Thyroid gland (tissue), 4 donors: ENCODE measurements around the gene IREB2. TPM values are rescaled to one million over a fixed set of nuclear protein-coding genes. Genes with fewer than 3 reads are reported as not detected.
"Not testable (repeated sequence)": the region's sequence is repeated elsewhere in the genome, so short reads cannot be mapped to it uniquely, and the experiment has no call there.

Experiments used
- DNase-seq, 2 donors: peaks; one replicate each; pipeline ENCODE4 v3.0.0-alpha.2; 2019
- H3K27ac ChIP-seq, 3 donors: fragments of 200-600 bp; sonication (generic); 1 replicate in 2 of 3; 2 replicates in 1 of 3; pipeline ENCODE4 v1.5.1; 2016 to 2019; ENCODE audit warnings: mild to moderate bottlenecking in 1 of 3, moderate library complexity in 1 of 3
- H3K27me3 ChIP-seq: fragments of 200-600 bp; sonication (generic); one replicate; pipeline ENCODE4 v1.5.1; 2019
- H3K36me3 ChIP-seq, 2 donors: fragments of 200-600 bp; sonication (generic); one replicate each; pipeline ENCODE4 v1.5.1; 2016 to 2019
- H3K4me1 ChIP-seq, 2 donors: fragments of 200-600 bp; sonication (generic); one replicate each; pipeline ENCODE4 v1.5.1; 2017 to 2019
- H3K4me3 ChIP-seq, 3 donors: fragments of 200-600 bp; sonication (generic); replicated peaks in 1 of 3; 1 replicate in 2 of 3; 2 replicates in 1 of 3; pipeline ENCODE4 v1.5.1; 2016; ENCODE audit warnings: mild to moderate bottlenecking in 1 of 3
- H3K9me3 ChIP-seq: fragments of 200-600 bp; sonication (generic); one replicate; pipeline ENCODE4 v1.5.1; 2017
- CTCF ChIP-seq, 6 experiments: fragments of 200-600 bp in 3 of 6; fragments of 450-650 bp in 3 of 6; sonication (generic) in 3 of 6; IDR thresholded peaks; one replicate each; pipeline ENCODE4 v1.5.1; 2016 to 2019; ENCODE audit warnings: antibody characterized with exemption in 6 of 6, mild to moderate bottlenecking in 2 of 6, inconsistent platforms in 1 of 6, moderate library complexity in 1 of 6
- POLR2A ChIP-seq, 2 donors: fragments of 450-650 bp; IDR thresholded peaks; one replicate each; pipeline ENCODE4 v1.6.1; 2017; ENCODE audit warnings: antibody characterized with exemption in 2 of 2, mild to moderate bottlenecking in 2 of 2, moderate library complexity in 1 of 2
- WGBS, 2 donors: methylation state at CpG; one replicate each; pipeline ENCODE4 v1.1.5; 2017; 5-methylcytosine and 5-hydroxymethylcytosine counted together
- intact Hi-C: fragments of 100-400 bp; cut with DNase I; formaldehyde crosslinking; loops from one replicate; pipeline ENCODE4 v1.15.1; 2023
- total RNA-seq, 4 donors: library from RNA; depleted of rRNA; stranded (reverse); fragments of >200 nt; gene quantifications; one replicate each; pipeline ENCODE4 v1.2.3, GENCODE V29; 2016

The IREB2 gene
- total RNA-seq, 4 donors from 2014 or later, result 40.7 to 71.5 (median 51.0) TPM

- Histone ChIP-seq H3K4me3 (no peak overlapping the region), H3K27ac (no peak overlapping the region), H3K9me3 (no peaks in the 10 kb centered on the region), H3K4me1 (peaks cover 0 to 6% of the 10 kb centered on the region in 2 donors), H3K27me3 (no peaks in the 10 kb centered on the region), H3K36me3 (no peaks in the 10 kb centered on the region)
- intact Hi-C loops, result no loop called here
- 82 to 89% methylated on average over 11 of the region's 11 CpGs for WGBS, 2 donors
- TF ChIP-seq POLR2A (IDR thresholded peaks at IDR 0.05), result no peak
- no peak for TF ChIP-seq CTCF (IDR thresholded peaks at IDR 0.05)
- no peak for DNase-seq
Measured at GRCh38 chr15:78398076-78398825, 39.8 kb upstream of the IREB2 start.

DNA sequence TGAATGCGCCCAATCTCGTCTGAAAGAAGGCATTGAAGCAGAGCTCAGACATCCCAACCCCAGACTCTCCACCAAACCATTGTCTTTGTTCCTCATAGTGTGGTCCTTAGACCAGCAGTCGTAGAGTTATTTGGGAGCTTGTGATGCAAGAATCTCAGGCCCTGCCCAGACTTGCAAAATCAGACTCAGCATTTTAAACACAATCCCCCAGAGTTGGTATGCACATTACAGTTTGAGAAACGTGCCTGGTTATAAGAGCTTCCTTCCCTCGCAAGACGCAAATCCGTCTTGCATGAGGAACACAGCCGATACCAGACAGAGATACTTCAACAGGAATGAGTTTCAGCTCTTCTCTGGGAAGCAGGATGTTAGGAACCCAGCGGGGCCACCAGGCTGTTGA is 38.9 kb upstream of the IREB2 start:
- H3K27me3 ChIP-seq, result no peaks in the 10 kb centered on the region
- 76 to 77% methylated on average over 9 of the region's 9 CpGs for WGBS, 2 donors
- no peak for TF ChIP-seq CTCF (IDR thresholded peaks at IDR 0.05)
- no peak for TF ChIP-seq POLR2A (IDR thresholded peaks at IDR 0.05)
- H3K36me3 ChIP-seq, result no peaks in the 10 kb centered on the region
- no peak overlapping the region for H3K27ac ChIP-seq
- DNase-seq, result no peak
- peaks cover 0 to 6% of the 10 kb centered on the region in 2 donors for H3K4me1 ChIP-seq
- H3K4me3 ChIP-seq, result no peak overlapping the region
- intact Hi-C loops, result no loop called here
- no peaks in the 10 kb centered on the region for H3K9me3 ChIP-seq

DNA sequence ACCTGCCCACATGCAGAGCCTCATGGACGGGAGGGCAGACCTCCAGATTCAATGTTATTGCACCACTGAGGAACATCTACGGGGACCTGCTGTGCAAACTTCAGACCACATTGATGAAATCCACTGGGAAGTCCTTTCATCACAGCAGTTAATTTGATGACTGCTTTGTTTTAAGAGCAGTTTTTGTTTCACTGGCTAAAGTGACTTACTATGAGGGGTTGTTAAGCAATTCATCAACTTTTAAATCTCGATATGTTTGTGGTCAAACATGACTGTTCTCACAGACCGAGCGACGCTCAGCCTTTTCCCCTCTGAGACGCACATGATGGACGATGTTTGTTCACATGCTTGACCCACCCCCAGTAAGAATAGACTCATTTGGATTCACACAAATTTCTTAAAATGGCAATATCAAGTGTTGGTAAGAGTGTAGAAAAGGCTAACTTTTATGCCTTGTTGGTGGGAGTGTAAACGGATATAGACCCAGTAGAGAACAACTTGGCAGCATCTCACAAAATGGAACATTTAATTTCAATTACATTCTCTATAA is 35.9 kb upstream of the IREB2 start:
- no peak overlapping the region for H3K4me3 ChIP-seq
- intact Hi-C loops, result no loop called here
- H3K4me1 ChIP-seq, result peaks cover 0 to 2% of the 10 kb centered on the region in 2 donors
- TF ChIP-seq CTCF (IDR thresholded peaks at IDR 0.05) (no peak), POLR2A (IDR thresholded peaks at IDR 0.05) (no peak)
- H3K9me3 ChIP-seq, result no peaks in the 10 kb centered on the region
- H3K36me3 ChIP-seq, result no peaks in the 10 kb centered on the region
- H3K27me3 ChIP-seq, result no peaks in the 10 kb centered on the region
- 74 to 84% methylated on average over 9 of the region's 9 CpGs for WGBS, 2 donors
- no peak overlapping the region for H3K27ac ChIP-seq
- no peak for DNase-seq

DNA sequence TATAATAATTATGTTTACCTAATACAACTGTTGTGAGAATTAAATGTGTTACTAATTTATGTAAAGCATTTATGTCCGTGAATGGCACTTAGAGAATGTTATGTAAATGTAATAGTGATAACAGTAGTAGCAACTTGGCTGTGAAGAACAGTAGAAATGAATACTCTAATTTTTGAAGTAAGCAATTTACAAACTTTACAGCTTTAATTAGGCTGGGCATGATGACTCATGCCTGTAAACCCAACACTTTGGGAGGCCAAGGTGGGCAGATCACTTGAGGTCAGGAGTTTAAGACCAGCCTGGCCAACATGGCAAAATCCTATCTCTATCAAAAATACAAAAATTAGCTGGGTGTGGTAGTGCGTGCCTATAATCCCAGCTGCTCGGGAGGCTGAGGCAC is 33.9 kb upstream of the IREB2 start:
- no peaks in the 10 kb centered on the region for H3K9me3 ChIP-seq
- no peaks in the 10 kb centered on the region for H3K36me3 ChIP-seq
- H3K4me3 ChIP-seq, result no peak overlapping the region
- 93 to 97% methylated on average over 3 of the region's 3 CpGs for WGBS, 2 donors
- H3K27me3 ChIP-seq, result no peaks in the 10 kb centered on the region
- TF ChIP-seq POLR2A (IDR thresholded peaks at IDR 0.05) (no peak), CTCF (IDR thresholded peaks at IDR 0.05) (no peak)
- H3K4me1 ChIP-seq, result no peaks in the 10 kb centered on the region
- H3K27ac ChIP-seq, result no peak overlapping the region
- no peak for DNase-seq
- intact Hi-C loops, result no loop called here

DNA sequence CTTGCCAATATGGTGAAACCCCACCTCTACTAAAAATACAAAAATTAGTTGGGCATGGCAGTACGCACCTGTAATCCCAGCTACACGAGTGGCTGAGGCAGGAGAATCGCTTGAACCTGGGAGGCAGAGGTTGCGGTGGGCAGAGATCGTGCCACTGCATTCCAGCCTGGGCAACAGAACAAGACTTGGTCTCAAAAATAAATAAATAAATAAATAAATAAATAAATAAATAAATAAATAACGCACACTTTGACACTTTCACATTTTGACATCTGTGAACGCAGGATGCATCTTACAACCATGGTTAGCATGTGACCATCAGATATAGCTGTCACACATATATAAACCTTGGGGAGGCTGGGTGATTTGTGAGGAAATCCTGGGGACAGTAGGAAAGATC is 33.2 kb upstream of the IREB2 start:
- H3K4me3 ChIP-seq, H3K36me3 ChIP-seq, H3K4me1 ChIP-seq, H3K9me3 ChIP-seq, H3K27me3 ChIP-seq, DNase-seq, intact Hi-C loops, H3K27ac ChIP-seq: not testable (repeated sequence)
- WGBS, 2 donors, result 93 to 94% methylated on average over 7 of the region's 7 CpGs
